NCI-H2171 treated with DMSO at 0.1 percent for 48 hours (cell line): ENCODE data around the gene ETS1.
"Not testable (repeated sequence)": the region's sequence is repeated elsewhere in the genome, so short reads cannot be mapped to it uniquely, and the experiment has no call there.

Source experiments
- DNase-seq: peaks from one replicate; lab custom pipeline; 2025; lab: John Stamatoyannopoulos, UW

ETS1 gene

DNA sequence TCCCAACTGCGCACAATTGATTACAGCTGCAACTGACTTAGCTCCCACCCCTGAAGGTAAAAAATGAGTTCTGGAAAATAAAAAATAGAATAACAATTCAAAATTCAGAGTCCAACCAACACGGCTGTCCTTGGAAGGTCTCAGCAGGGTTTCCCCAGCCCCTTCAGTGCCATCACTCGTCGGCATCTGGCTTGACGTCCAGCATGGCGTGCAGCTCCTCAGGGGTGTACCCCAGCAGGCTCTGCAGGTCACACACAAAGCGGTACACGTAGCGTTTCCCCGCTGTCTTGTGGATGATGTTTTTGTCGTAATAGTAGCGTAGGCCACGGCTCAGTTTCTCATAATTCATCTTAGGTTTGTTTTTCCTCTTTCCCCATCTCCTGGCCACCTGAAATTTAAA is 125.2 kb downstream of the ETS1 start:
- no peak for DNase-seq

DNA sequence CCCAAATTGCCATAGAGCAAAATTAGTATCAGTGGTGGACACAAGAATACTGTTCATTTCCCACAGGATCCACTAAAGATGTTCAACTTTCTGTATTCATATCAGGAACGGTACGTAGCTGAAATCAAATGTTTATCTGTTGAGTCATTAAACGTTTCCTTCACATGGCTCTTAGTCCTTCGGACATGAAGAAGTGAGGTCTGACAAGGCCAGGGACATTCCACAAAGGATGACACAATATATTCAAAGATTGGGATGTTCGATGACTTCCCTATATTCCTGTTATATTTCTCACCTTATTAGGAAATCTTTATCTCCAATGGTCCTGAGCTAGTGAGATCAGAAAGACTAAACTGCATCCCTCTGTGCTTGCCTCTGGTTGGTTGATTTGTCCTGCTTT is 129.0 kb downstream of the ETS1 start:
- DNase-seq, result no peak

DNA sequence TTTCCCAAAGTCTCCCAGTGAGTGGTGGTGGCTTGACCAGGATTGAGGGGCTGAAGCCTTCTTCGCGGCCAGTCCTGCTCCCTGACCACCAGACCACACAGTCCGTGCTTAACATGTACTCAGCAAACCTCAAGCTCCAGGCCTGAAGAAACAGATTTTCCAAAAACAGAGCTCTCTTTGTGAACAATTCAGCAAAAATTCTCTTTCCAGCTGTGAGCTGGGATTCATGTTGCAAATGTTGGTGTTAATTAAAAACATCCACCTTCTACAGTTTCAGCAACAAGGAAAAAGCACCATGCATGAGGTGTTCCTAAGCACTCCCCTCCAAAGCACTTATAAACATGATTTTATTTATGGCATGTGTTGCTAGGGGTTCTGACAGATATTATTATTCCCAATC is 129.5 kb downstream of the ETS1 start:
- DNase-seq, result no peak

DNA sequence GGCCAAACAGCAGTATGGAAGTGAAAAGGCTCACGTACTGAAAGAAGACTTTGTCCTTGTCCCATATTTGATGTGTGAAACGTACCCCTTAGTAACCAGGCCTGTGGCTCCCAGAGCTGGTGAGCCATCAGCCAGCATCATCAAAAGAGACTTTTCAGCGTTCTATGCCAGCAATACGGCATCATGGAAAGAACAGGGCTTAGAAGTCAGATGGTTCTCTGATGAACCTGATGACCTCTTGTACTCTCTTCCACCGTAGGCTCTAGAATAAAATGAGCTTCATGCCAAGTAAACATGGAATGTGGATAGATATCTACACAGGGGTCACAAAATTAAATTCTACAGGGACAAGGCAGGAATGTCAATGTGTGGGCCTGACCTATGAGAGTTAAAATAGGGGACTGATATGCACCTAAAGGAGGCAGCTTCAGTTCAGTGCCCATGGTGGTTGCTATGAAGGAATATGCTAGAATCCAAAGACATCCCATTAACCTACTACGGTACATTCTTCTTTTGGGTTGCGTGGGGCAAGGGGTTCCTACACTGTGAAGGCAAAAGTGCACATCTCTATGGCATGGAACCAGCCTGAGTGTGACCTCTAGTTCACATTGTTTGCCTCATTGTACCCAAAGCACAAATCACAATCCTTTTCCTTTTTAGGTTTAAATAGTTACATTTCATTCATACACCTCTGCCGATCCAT is 130.6 kb downstream of the ETS1 start:
- no peak for DNase-seq

DNA sequence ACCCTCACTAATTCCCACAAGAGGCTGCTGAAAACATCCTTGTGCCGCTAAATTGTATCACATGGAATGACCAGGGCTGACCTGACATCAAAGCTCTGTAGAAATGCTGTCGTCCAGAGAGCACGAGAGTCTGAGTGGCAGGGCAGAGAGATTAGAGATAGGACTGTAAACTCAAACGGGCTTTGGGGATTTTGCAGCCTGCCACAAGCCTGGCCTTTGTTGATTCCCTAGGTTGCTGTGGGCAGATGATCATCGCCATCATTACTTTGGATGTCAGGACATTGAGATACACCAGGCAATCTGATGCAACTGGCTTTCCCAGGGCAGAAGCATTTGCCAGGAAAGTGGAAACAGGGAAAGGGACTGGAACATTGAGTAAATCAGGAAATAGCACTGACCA is 131.6 kb downstream of the ETS1 start:
- no peak for DNase-seq

DNA sequence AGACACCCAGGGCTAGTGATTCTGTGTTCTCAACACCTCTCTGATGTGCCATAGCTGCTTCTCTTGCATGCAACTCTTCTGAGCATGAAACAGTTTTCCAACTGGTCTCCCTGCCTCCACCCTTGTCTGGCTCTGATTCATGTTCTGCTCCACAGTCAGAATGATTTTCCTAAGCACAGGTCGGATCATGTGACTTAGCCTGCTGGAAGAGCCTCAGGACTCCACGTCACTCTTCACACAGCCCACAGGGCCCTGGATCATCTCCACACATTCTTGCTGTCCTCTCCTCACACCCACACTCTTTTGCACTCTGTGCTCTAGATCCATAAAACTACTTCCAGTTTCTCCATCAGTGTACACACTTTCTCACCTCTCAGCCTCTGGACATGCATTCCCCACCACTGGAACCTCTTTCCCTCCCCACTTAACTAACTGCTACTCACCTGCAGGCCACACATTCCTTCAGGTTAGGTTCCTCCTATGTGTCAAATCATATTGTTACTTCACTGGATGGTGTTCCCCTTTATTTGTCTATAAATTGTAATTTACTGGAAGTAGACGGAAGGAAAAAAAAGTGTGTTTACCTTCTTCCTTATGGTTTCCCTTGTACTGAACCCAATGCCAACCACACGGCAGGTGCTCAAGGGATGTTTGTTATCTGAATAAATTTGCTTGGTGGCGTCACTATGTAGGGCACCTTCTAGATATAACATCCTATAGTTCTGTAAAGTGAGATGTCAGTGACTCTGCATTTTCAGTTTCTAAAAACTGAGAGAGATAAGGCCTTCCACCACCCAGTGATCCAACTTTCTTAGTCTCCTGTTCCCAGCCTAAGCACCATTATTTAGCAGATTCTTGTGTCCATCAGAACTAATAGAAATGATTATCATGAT is 133.7 kb downstream of the ETS1 start:
- DNase-seq, result no peak

DNA sequence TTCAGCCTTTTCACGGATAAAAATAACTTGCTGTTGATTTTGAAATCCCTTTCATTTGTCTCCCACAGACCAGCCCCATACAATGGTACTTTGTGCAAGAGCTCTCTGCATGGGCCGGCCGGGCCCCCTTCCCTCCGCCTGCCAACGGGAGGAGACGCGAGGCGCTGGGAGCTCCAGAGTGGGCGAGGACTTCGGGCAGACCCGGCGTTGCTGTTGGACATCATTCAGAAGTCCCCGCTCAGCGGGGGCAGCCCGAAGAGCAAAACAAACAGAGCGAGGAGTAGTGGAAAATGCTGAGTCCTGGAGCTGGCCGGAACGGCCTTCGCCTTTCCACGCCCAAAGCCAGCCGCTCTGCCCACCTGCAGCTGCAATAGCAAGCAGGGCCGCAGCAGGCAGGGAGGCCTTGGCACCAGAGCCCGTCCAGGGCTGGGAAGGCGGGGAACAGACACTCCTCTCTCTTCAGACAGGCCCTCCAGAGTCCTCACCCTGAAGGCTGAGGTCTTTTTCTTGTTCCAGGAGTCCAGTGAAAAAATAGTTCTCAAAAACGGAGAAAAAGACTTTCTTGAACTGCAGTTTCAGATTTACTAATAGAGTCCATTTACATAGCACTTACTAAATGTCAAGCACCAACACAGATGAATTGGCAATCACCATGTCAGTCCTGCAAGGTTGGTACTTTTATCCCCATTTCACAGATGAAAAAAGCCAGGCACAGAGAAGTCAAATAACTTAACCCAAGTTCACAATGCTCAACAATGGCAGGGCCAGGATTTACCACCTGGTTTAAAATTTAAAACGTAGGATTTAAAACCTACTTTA is 135.5 kb downstream of the ETS1 start:
- no peak for DNase-seq

DNA sequence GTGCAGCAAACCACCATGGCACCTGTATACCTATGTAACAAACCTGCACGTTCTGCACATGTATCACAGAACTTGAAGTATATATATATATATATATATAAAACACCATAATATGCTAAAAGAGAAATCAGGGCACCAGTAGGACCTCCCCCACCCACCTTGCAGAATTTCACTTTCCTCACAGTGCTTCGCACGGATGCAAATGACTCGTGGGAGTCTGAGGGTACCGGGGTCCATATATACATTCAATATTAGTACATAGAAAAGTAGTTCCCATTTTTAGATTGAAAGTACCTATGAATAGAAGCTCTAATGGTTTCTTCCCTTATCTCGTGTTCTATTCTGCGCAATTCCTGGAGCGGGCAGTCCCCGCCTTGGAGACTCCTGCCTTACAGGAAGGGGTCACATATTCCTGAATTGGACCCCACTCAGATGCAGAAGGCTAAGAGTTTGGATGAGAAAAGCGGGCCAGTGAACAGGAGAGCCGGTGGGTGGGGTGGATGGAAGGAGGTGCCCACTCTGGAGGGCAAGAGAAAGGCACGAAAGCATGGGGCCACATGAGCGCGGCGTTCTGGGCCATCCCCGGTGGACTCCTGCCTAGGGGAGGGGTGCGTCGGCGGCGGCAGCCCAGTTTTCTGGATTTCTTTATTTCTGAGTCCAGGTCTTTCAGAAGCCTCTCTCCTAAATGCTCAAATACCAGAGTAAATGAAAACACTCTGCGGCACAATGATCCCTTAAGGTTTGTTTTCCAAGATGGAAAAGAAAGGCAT is 136.3 kb downstream of the ETS1 start:
- DNase-seq, result no peak

DNA sequence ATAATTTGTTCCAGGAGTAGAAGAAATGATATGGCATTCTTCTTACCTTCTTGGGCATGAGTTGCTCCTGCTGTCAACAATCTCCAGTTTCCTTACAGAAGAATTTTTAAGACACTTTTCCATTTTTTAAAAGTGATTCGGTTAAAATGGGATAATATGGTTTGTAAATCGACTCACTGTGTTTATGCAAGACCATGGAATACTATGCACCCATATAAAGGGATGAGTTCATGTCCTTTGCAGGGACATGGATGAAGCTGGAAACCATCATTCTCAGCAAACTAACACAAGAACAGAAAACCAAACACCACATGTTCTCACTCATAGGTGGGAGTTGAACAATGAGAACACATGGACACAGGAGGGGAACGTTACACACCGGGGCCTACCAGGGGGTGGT is 136.9 kb downstream of the ETS1 start:
- DNase-seq, result not testable (repeated sequence)

DNA sequence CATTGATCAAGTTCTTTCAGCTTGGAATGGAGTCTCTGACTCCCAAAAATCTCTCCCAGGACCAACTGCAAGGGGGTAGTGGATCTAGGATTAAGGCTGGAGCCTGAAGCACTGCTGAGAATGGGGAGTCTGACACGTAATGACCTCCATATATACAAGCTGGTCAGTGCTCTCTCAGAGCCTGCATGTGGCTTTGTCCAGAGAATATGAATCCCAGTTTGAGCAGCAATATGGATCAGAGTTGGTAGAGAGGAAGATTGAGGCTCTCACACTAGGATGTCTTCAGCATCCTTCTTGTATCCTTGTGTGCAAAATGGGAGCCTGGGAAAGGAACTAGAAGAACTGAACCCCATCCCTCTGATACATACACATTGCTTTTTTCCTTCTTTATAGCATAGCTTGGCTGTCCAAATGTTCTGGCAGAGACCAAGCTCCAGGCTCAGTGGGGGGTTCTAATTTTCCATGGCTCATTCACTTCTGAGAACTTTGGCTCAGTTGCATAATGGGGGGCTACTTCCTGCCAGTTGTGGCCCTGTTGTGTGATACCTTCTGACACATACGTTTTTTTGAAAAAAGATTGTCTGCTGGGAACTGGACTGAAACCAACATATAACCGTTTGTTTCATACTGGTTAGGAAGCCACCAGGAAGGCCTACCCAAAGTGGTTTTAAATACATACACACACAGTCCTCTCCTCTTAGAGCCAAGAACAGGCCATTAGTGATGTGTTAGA is 138.2 kb downstream of the ETS1 start:
- DNase-seq, result no peak

DNA sequence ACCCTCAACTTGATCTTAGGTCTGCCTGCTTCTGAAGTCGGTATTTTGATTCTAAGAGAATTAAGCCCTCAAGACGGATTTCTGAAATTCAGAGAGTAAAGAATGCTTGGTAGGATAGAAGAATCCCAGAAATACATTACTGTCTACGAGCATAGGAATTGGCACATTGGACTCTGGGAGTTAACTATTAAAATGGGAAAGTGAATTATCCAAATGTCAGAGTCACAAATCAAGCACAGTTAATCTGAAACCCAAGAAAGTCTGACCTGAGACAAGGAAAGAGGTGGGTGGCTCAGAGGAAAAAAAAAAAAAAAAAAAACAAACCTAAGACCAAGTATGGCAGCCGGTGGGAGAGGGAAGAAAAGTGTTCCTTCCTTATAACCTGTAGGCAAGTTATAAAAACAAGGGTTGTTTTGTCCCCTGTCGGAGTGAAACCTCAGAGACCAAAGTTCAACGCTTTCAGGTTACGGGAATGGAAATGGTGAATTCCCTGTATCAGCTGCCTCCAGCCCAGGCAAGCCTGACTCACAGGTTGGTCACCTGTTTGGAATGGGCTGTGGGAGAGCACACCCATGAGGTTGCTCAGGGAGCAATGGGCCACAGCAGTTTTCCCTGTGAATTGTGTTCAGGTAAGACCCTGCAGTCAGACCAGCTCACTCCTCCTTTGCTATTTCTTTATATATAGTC is 139.0 kb downstream of the ETS1 start:
- DNase-seq, result no peak

DNA sequence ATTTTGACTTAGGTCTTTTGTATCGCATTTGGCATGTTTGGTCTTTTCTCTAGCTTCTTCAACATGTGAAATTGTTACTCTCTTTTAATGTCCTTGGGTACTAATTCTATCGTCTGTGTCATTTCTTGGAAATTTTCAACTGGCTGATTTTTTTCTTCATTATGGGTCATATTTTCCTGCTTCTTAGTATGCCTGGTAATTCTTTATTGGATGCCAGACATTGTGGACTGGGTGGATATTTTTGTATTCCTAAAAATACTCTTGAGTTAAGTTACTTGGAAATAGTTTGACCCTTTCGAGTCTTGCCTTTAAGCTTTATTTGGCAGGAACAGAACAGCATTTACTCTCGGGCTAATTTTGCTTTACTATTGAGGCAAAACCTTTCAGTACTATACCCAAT is 140.1 kb downstream of the ETS1 start:
- no peak for DNase-seq

DNA sequence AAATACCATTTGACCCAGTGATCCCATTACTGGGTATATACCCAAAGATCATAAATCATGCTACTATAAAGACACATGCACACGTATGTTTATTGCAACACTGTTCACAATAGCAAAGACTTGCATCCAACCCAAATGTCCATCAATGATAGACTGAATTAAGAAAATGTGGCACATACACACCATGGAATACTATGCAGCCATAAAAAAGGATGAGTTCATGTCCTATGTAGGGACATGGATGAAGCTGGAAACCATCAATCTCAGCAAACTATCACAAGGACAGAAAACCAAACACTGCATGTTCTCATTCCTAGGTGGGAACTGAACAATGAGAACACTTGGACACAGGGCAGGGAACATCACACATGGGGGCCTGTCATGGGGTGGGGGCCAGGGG is 141.4 kb downstream of the ETS1 start:
- not testable (repeated sequence) for DNase-seq

DNA sequence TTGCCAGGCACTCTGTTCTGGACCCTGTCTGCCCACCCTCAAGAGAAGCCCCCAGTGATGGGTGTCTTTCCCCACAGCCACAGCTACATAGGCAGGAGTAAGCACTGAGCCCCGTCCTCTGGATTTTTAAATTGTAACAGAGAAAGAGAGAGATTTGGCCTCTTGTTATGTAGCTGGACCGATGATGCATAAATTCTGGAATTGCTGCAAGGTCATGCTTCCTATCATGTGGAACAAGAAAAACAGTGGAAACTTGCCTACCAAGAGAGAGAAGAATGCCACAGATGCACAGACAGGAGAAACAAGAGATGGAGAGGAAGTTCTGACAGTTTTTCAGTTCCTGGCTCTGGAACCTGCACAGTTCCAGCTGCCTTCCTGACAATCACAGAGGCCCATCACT is 150.2 kb downstream of the ETS1 start:
- DNase-seq, result no peak

DNA sequence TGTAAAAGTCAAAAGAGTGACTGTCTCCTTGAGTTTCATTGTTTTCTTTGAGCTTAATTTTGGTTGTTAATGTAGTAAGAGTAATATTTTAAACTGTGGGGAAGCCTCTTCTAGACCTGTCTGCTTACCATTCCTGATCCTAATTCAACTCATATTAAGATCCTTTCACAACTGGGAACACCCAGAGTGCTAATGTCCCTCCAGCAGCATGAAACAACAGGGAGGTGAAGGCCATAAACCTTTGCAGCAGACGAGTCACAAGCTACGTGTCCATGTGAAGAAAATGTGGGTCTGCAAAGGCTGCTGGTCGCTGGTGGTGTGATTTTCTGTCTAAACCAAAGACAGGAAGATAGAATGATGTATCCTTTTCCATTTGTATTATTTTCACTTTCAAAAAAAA is 152.5 kb downstream of the ETS1 start:
- DNase-seq, result no peak

DNA sequence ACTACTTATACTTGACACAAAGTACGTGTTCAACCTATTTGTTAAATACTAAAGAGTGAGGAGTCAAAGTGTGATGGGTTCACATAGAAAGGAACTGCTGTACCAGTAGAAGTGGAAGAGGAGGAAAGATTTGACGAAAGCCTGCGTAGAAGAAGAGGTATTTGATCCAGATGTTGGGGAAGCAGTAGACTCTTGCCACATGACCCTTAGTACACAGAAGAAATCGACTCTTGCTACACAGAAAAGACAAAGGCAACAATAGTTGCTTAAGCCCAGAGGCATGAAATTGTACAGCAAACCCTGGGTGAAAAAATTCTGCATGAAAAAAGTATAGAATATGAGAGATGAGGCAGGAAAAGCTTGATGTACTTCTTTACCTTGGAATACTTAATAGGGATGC is 152.9 kb downstream of the ETS1 start:
- DNase-seq, result no peak

DNA sequence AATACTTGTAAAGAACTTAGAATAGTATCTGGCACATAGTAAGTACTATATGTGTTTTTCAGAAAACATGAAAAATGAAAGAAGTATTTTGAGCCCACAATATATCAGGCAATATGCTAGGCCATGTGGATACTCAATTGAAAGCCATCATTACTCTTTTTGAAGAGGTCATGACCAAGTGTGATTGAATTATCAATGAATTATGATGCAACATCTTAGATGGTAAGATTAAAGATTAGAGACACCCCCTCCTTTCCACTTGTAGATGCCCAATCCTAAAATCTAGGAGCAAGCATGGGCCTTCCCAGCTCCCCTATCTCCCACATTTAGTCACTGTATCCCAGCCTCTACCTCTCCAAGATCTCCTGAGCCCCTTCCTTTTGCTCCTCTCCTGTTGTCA is 154.4 kb downstream of the ETS1 start:
- DNase-seq, result no peak

DNA sequence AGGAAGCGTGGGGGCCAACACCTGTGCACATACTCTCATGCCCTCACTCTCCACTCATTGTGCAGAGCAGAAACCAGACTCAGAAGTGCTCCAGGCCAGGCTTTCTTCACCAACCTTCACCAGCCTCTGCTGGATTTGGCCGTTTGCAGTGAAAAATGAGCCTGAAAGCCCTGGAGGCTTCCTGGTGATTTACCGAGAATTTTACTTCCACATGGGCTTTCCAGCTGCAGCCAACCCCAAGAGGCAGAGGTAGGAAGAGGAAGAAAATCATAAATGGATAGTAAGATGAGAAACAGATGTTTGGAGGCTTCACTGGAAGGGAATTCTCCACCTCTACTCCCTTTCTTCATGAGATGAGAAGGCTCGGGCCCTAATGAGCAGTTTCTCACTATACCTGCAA is 155.4 kb downstream of the ETS1 start:
- no peak for DNase-seq

DNA sequence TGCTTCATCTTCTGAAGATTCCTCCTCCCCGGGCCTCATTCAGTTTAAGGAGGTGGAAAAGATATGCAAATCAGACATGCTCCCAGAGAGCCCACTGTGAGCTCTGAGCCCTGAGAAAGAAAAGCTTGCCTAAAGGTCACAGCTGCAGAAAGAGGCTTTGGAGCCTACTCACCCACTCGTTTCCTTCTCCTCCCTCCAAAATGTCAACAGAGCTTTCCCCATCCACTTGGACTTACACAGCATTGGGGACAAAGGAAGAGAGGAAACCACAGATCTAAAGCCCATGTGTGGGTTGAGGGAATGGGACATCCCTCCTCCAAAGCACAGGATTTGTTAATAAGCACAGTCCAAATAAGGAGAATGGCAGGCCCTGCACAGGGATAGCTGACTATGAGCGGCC is 158.4 kb downstream of the ETS1 start:
- no peak for DNase-seq

DNA sequence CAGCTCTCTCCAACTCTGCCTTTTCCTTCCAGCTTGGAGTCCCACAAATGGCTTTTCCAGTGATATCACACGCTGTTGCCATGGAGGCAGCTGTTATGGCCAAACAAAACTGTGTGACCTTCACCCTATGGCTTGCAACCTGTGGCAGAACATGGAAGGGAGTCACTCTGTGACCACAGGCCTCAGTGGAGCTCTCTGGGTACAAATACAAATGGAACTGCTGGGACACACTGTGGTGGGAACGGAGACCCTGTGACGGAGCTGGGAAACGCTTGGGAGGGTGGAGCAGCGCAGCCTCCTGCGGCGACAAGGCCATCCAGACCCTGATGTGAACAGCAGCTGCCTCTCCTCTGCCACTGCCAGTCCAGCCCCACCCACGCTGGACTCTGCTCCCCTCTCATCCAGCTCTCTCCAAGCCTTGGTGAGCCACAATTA is 162.5 kb downstream of the ETS1 start:
- no peak for DNase-seq

DNA sequence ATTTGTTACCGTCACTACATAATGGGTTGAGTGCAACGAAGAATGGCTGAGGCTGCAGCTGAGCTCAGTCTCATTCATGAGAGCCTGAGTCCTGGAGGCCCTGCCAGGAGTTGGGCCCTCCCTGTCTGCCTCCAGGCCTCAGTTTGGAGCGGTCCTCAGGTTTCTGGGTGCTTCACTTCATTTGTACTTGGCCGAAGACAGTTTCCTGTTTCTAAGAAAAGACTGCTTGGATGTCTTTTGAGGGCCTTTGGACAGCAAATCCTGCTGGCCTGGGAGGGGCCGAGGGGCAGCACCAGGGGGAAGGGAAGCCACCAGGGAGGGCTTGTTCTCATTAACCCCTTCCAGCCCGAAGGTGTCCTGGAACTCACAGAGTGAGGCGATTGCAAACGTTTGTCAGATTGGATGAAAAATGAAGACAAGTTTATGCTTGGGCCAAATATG is 163.1 kb downstream of the ETS1 start:
- DNase-seq, result no peak
